GM10266 (cell line): Measurements from ENCODE around the gene TUBB4B.
A peak's percentile ranks its signal among the peaks of the same experiment; 100 is the strongest.

Experiments
- DNase-seq: peaks from one replicate; pipeline ENCODE4 v3.0.0; 2012; ENCODE audit errors: extremely low spot score
- TF ChIP-seq, protein P1 (sequence below): IDR thresholded peaks from 2 replicates; pipeline ENCODE4 v1.5.1; 2012; ENCODE audit warnings: mild to moderate bottlenecking, low read depth; ENCODE audit not compliant: control insufficient read depth, insufficient read depth; ENCODE audit errors: missing control alignments

Gene TUBB4B

DNA sequence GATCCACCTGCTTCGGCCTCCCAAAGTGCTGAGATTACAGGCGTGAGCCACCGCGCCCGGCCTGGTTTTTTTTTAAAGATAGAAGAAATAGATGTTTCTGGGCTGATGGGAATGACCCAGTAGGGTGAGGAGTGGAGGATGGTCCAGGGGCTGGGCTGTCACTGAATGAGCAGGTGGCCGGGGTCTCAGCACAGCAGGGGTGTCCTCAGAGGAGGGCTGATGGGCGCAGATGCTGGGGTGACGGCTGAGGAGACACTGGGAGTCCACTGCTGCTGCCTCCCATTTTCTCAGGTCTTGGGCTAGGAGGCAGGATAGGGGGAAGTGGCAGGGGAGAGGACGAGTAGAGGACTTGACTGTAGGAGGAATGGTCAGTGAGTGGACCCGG lies 34.1 kb downstream of the TUBB4B start:
- TF ChIP-seq, protein P1, sequence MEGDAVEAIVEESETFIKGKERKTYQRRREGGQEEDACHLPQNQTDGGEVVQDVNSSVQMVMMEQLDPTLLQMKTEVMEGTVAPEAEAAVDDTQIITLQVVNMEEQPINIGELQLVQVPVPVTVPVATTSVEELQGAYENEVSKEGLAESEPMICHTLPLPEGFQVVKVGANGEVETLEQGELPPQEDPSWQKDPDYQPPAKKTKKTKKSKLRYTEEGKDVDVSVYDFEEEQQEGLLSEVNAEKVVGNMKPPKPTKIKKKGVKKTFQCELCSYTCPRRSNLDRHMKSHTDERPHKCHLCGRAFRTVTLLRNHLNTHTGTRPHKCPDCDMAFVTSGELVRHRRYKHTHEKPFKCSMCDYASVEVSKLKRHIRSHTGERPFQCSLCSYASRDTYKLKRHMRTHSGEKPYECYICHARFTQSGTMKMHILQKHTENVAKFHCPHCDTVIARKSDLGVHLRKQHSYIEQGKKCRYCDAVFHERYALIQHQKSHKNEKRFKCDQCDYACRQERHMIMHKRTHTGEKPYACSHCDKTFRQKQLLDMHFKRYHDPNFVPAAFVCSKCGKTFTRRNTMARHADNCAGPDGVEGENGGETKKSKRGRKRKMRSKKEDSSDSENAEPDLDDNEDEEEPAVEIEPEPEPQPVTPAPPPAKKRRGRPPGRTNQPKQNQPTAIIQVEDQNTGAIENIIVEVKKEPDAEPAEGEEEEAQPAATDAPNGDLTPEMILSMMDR = no peak
- no peak for DNase-seq

DNA sequence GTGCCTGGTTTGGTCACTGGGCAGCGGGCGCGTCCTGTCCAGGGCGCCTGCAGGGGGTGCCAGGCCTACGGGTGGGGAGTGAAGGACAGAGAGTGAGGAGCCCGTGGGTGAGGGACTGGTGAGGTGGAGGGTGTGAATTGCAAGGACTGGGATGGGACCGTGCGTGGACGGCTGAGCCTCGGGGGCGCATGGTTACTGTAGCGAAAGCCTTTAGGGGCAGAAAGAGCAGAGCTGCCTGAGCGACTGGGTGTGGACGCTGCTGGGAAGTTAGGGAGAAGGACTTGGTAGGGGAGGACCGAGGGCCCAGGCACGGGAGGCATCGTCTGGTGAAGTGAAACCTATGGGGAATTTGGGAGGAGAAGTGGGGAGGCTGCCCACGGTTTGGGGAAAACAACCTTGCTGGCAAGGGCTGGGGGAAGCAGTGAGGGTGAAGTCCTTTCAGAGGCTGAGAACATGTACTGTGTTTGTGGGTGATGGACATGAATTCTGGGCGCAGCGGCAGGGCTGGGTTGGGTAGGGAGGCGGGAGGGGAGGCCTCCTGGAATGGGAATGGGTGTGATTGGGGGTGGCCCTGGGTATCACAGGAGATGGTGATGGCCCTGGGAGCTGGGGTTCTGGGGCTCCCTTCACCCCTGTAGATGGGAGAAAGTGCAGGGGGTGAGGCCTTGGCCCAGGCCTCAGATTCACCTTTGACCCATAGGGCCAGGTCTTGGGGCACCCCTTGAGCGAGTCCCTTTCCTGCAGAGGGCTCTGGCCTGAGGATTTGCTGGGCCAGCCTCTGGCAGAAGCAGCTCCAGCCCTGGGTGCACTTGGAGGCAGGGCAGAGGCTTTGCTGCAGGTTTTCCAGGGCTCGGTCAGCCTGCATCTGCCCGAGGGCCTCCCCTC lies 34.7 kb downstream of the TUBB4B start:
- DNase-seq = no peak
- TF ChIP-seq, protein P1 = no peak

DNA sequence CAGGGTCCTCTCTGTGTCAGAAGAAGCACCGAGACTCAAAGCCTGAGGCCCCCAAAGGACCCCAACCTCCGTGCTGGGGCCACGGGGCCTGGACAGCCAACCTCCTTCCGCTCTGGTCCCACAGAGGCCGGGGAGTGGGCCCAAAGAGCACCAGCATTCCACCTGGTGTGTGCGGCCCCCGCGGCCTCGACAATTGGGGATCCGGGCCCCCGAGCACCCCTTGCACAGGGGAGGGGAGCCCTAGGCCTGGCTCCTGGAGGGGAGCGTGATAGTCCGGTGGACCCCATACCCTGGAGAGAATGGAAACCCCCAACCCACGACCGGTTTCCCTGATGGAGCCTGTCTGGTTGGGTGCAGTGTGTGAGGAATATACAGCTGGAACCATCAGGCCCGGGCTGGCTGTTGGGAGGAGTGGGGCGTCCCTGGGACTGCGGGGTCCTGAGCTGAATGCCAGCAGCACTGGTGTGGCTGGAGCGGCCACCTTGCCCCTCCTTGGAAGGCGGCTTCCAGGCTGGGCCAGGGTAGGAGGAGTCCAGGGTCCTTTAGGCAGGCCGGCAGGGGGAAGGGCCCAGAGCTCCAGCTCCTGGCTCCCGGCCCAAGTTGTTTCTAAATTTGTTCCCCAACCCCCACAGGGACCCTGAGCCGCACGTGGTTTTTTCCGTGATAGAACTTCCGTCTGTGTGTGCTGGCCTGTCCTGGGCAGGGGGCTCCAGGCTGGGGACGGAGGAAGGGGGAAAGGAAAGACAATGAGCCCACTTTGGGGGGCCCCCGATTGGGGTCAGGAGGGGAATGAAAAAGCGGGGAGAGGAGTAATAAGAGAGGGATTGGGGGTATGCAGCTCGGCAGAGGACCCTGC lies 35.6 kb downstream of the TUBB4B start:
- DNase-seq = no peak
- TF ChIP-seq, protein P1 = no peak

DNA sequence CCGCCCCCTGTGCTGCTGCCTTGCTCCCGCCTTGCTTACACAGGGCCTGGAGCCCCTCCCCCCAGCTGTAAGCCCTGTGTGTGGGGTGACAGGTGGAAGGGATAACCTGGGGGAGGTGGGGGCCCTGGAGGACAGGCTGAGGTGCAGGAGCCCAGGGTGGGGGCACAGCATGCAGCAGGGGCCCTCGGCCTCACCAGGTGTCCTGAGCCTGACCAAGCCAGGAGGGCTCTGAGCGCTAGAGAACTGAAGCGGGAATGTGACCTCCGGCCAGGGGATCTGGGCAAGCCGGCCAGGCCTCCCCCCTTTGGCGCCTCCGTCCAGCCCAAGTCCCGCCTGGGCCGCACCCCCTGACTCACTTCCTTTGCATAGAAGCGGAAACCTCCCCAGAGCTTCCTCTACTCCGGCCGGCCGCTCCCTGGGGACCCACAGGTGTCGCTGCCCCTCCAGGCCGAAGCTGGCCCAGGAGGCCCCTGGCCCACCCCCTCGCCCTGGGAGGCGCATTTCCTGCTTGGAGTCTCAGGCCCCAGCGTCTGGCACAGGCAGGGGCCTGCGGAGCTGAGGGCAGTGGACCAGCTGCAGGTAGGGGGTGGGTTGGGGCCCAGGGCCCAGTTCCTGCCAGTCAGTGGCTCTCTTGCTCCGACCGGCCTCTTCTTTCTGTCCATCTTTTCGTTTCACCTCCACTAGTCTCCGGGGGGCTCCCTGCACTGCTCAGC lies 36.4 kb downstream of the TUBB4B start, which contains the start of gene TOR4A:
Gene TOR4A, plus strand, starts transcription at position 398 of the 713 bp plus-strand sequence. CDS start 964 bp downstream, outside the sequence.
- peak; percentile 96 for DNase-seq

DNA sequence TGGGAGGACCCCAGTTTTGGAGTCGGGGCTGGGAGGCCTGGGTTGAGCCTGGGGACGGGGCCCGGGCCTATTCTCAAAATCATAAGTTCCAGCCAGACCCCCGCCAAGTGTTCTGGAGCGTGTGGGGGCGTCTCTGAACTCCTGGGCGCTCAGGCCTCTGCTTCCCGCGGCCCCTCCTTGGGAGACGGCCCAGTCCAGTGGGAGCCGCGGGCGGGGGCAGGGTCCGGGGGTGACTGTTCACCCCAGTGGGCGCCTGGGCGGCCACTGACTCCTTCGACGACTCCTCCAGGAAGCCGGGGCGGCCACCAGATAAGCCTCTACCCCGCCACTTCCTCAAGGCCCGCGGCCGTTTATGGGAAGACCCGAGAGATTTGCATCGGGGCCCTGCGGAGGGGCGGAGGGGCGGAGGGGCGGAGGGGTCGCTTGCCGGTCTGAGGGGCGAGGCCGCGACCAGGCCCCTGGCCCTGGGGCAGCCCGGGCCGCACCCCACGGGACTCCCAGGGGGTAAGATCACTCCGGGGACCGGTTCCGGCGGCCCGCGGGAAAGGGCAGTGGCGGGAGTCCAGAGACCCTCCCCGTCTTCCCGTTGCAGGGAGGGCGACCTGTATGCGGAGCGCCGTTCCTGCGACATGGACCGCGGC lies 37.1 kb downstream of the TUBB4B start:
- DNase-seq = no peak
- TF ChIP-seq, protein P1 = no peak

More for the DNA sequence above, 36.4 kb downstream of the TUBB4B start, which contains the start of gene TOR4A:
- TF ChIP-seq, protein P1 = peak; percentile 47
